ENCODE results near the gene IP6K1. TPM values are rescaled to one million over a fixed set of nuclear protein-coding genes. Genes with fewer than 3 reads are reported as not detected.

Gene IP6K1
- total RNA-seq, 2 experiments from 2014 or later, result 18.3 to 20.3 TPM

GRCh38 chr3:49712631-49713317 lies 73.6 kb downstream of the IP6K1 start:
- H3K36me3 Mint-ChIP-seq (ENCODE audit: low read depth), result no peaks in the 10 kb centered on the region
- no peak for DNase-seq
- no peak overlapping the region for H3K4me3 Mint-ChIP-seq
- no peaks in the 10 kb centered on the region for H3K27me3 Mint-ChIP-seq (ENCODE audit: low read depth)
- no peaks in the 10 kb centered on the region for H3K9me3 Mint-ChIP-seq
- no peak overlapping the region for H3K27ac Mint-ChIP-seq
- intact Hi-C loops (cut with micrococcal nuclease), result no loop called here
- no peaks in the 10 kb centered on the region for H3K4me1 Mint-ChIP-seq (ENCODE audit: low read depth)
- CTCF ChIA-PET, result interaction anchor here (0.8 to 1.1 kb wide), 2 partner anchors 12 to 173 kb away, joined by 3 to 4 read pairs; no protein-coding TSS in a partner anchor

GRCh38 chr3:49712166-49712565 lies 74.2 kb downstream of the IP6K1 start:
- Mint-ChIP-seq H3K27ac (no peak overlapping the region), H3K9me3 (no peaks in the 10 kb centered on the region), H3K36me3 (ENCODE audit: low read depth) (no peaks in the 10 kb centered on the region), H3K27me3 (ENCODE audit: low read depth) (no peaks in the 10 kb centered on the region), H3K4me3 (no peak overlapping the region), H3K4me1 (ENCODE audit: low read depth) (no peaks in the 10 kb centered on the region)
- CTCF ChIA-PET, result interaction anchor here (0.8 to 1.1 kb wide), 2 partner anchors 11 to 172 kb away, joined by 3 to 4 read pairs; no protein-coding TSS in a partner anchor
- intact Hi-C loops (cut with micrococcal nuclease), result no loop called here
- no peak for DNase-seq

GRCh38 chr3:49711489-49711888 lies 74.9 kb downstream of the IP6K1 start:
- intact Hi-C loops (cut with micrococcal nuclease), result no loop called here
- no peaks in the 10 kb centered on the region for H3K4me1 Mint-ChIP-seq (ENCODE audit: low read depth)
- no peaks in the 10 kb centered on the region for H3K36me3 Mint-ChIP-seq (ENCODE audit: low read depth)
- no peak for DNase-seq
- H3K27ac Mint-ChIP-seq, result no peak overlapping the region
- no peaks in the 10 kb centered on the region for H3K9me3 Mint-ChIP-seq
- H3K4me3 Mint-ChIP-seq, result no peak overlapping the region
- no peaks in the 10 kb centered on the region for H3K27me3 Mint-ChIP-seq (ENCODE audit: low read depth)
- CTCF ChIA-PET, result no interaction called here

- no peak for DNase-seq
- H3K4me3 Mint-ChIP-seq, result no peak overlapping the region
- no peaks in the 10 kb centered on the region for H3K9me3 Mint-ChIP-seq
- intact Hi-C loops (cut with micrococcal nuclease), result no loop called here
- no peaks in the 10 kb centered on the region for H3K36me3 Mint-ChIP-seq (ENCODE audit: low read depth)
- H3K27me3 Mint-ChIP-seq (ENCODE audit: low read depth), result no peaks in the 10 kb centered on the region
- CTCF ChIA-PET, result interaction anchor here (0.8 kb wide), 1 partner anchor 129 kb away, joined by 3 read pairs; no protein-coding TSS in a partner anchor
- H3K4me1 Mint-ChIP-seq (ENCODE audit: low read depth), result no peaks in the 10 kb centered on the region
- no peak overlapping the region for H3K27ac Mint-ChIP-seq
Observed at GRCh38 chr3:49709852-49710251, 76.5 kb downstream of the IP6K1 start.

- intact Hi-C loops (cut with micrococcal nuclease), result no loop called here
- H3K4me1 Mint-ChIP-seq (ENCODE audit: low read depth), result no peaks in the 10 kb centered on the region
- DNase-seq, result no peak
- H3K9me3 Mint-ChIP-seq, result no peaks in the 10 kb centered on the region
- CTCF ChIA-PET, result no interaction called here
- no peak overlapping the region for H3K27ac Mint-ChIP-seq
- no peaks in the 10 kb centered on the region for H3K27me3 Mint-ChIP-seq (ENCODE audit: low read depth)
- no peaks in the 10 kb centered on the region for H3K36me3 Mint-ChIP-seq (ENCODE audit: low read depth)
- no peak overlapping the region for H3K4me3 Mint-ChIP-seq
Observed at GRCh38 chr3:49707113-49707480, 79.2 kb downstream of the IP6K1 start.

GRCh38 chr3:49706456-49707112 lies 79.8 kb downstream of the IP6K1 start:
- no peak for DNase-seq
- Mint-ChIP-seq H3K27ac (no peak overlapping the region), H3K4me3 (no peak overlapping the region), H3K36me3 (ENCODE audit: low read depth) (no peaks in the 10 kb centered on the region), H3K4me1 (ENCODE audit: low read depth) (no peaks in the 10 kb centered on the region), H3K27me3 (ENCODE audit: low read depth) (no peaks in the 10 kb centered on the region), H3K9me3 (no peaks in the 10 kb centered on the region)
- CTCF ChIA-PET, result interaction anchor here (0.5 to 0.6 kb wide), 2 partner anchors 77 to 139 kb away, joined by 3 to 4 read pairs; no protein-coding TSS in a partner anchor
- intact Hi-C loops (cut with micrococcal nuclease), result no loop called here

GRCh38 chr3:49705390-49705960 lies 80.9 kb downstream of the IP6K1 start:
- no peak for DNase-seq
- no peaks in the 10 kb centered on the region for H3K27me3 Mint-ChIP-seq (ENCODE audit: low read depth)
- no peak overlapping the region for H3K27ac Mint-ChIP-seq
- H3K4me3 Mint-ChIP-seq, result no peak overlapping the region
- no peaks in the 10 kb centered on the region for H3K4me1 Mint-ChIP-seq (ENCODE audit: low read depth)
- intact Hi-C loops (cut with micrococcal nuclease), result no loop called here
- H3K9me3 Mint-ChIP-seq, result no peaks in the 10 kb centered on the region
- H3K36me3 Mint-ChIP-seq (ENCODE audit: low read depth), result no peaks in the 10 kb centered on the region
- CTCF ChIA-PET, result no interaction called here

GRCh38 chr3:49704629-49705028 lies 81.7 kb downstream of the IP6K1 start:
- Mint-ChIP-seq H3K4me1 (ENCODE audit: low read depth) (no peaks in the 10 kb centered on the region), H3K27ac (no peak overlapping the region), H3K36me3 (ENCODE audit: low read depth) (no peaks in the 10 kb centered on the region), H3K9me3 (no peaks in the 10 kb centered on the region), H3K4me3 (no peak overlapping the region), H3K27me3 (ENCODE audit: low read depth) (no peaks in the 10 kb centered on the region)
- DNase-seq, result no peak
- CTCF ChIA-PET, result interaction anchor here (1.1 kb wide), 1 partner anchor 40 kb away, joined by 3 read pairs; no protein-coding TSS in a partner anchor
- intact Hi-C loops (cut with micrococcal nuclease), result loop anchor here (5.0 kb wide), 1 partner anchor 203 kb away; no protein-coding TSS in a partner anchor

GRCh38 chr3:49703956-49704355 lies 82.4 kb downstream of the IP6K1 start:
- Mint-ChIP-seq H3K27me3 (ENCODE audit: low read depth) (no peaks in the 10 kb centered on the region), H3K4me1 (ENCODE audit: low read depth) (no peaks in the 10 kb centered on the region), H3K9me3 (no peaks in the 10 kb centered on the region), H3K27ac (no peak overlapping the region), H3K4me3 (no peak overlapping the region), H3K36me3 (ENCODE audit: low read depth) (no peaks in the 10 kb centered on the region)
- no peak for DNase-seq
- CTCF ChIA-PET, result interaction anchor here (0.9 to 1.4 kb wide), 4 partner anchors 41 to 164 kb away, joined by 3 read pairs; no protein-coding TSS in a partner anchor
- intact Hi-C loops (cut with micrococcal nuclease), result loop anchor here (1.0 to 5.0 kb wide), 3 partner anchors 99 to 203 kb away; partner anchors contain the start of gene INKA1

GRCh38 chr3:49703443-49703927 lies 82.9 kb downstream of the IP6K1 start:
- Mint-ChIP-seq H3K9me3 (no peaks in the 10 kb centered on the region), H3K4me3 (no peak overlapping the region), H3K27me3 (ENCODE audit: low read depth) (no peaks in the 10 kb centered on the region), H3K36me3 (ENCODE audit: low read depth) (no peaks in the 10 kb centered on the region), H3K4me1 (ENCODE audit: low read depth) (no peaks in the 10 kb centered on the region), H3K27ac (no peak overlapping the region)
- CTCF ChIA-PET, result interaction anchor here (0.9 to 1.4 kb wide), 4 partner anchors 41 to 164 kb away, joined by 3 read pairs; no protein-coding TSS in a partner anchor
- peak; percentile 78 for DNase-seq
- intact Hi-C loops (cut with micrococcal nuclease), result loop anchor here (1.0 to 5.0 kb wide), 3 partner anchors 100 to 204 kb away; partner anchors contain the start of gene INKA1

- H3K4me3 Mint-ChIP-seq, result no peak overlapping the region
- no peaks in the 10 kb centered on the region for H3K9me3 Mint-ChIP-seq
- H3K27me3 Mint-ChIP-seq (ENCODE audit: low read depth), result no peaks in the 10 kb centered on the region
- H3K27ac Mint-ChIP-seq, result no peak overlapping the region
- CTCF ChIA-PET, result interaction anchor here (1.4 to 2.5 kb wide), 2 partner anchors 163 kb away, joined by 3 to 13 read pairs; no protein-coding TSS in a partner anchor
- H3K4me1 Mint-ChIP-seq (ENCODE audit: low read depth), result no peaks in the 10 kb centered on the region
- no peak for DNase-seq
- intact Hi-C loops (cut with micrococcal nuclease), result loop anchor here (1.0 to 5.0 kb wide), 3 partner anchors 101 to 205 kb away; partner anchors contain the start of gene INKA1
- H3K36me3 Mint-ChIP-seq (ENCODE audit: low read depth), result no peaks in the 10 kb centered on the region
Observed at GRCh38 chr3:49702672-49703071, 83.7 kb downstream of the IP6K1 start.

Data from activated naive CD4-positive, alpha-beta T cell treated with anti-CD3 and anti-CD28 coated beads for 36 hours (primary cell).